GM12891 (cell line): ENCODE data around the gene ARHGAP9.
"Not testable (repeated sequence)": the region's sequence is repeated elsewhere in the genome, so short reads cannot be mapped to it uniquely, and the experiment has no call there.

Source experiments
- DNase-seq: peaks from one replicate; pipeline ENCODE4 v3.0.0; 2011; ENCODE audit warnings: low spot score; ENCODE audit not compliant: insufficient read length
- FAIRE-seq: peaks from 2 replicates; lab custom pipeline; 2011; peaks lifted over from hg19 to GRCh38; lab: Jason Lieb, UNC
- PAX5 ChIP-seq: IDR thresholded peaks from 2 replicates; pipeline ENCODE4 v1.6.1; 2011; ENCODE audit warnings: low read length, moderate library complexity, mild to moderate bottlenecking; ENCODE audit not compliant: insufficient read depth, severe bottlenecking
- POLR2A ChIP-seq: IDR thresholded peaks from 2 replicates; pipeline ENCODE4 v1.6.1; 2011; ENCODE audit warnings: low read depth, low read length, control low read depth
- POLR2AphosphoS5 ChIP-seq: IDR thresholded peaks from 2 replicates; pipeline ENCODE4 v1.6.1; 2011; ENCODE audit warnings: low read depth, low read length, control low read depth
- POU2F2 ChIP-seq: IDR thresholded peaks from 2 replicates; pipeline ENCODE4 v1.6.1; 2011; ENCODE audit warnings: low read depth, mild to moderate bottlenecking, control low read depth, low read length, moderate library complexity
- SPI1 ChIP-seq: IDR thresholded peaks from 2 replicates; pipeline ENCODE4 v1.6.1; 2011; ENCODE audit warnings: low read depth, low read length, control low read depth
- TAF1 ChIP-seq: IDR thresholded peaks from 2 replicates; pipeline ENCODE4 v1.6.1; 2011; ENCODE audit warnings: low read depth, low read length, control low read depth

Gene ARHGAP9

GRCh38 chr12:57517718-57518117, 38.1 kb upstream of the ARHGAP9 start:
- FAIRE-seq, DNase-seq: not testable (repeated sequence)
- 0 out of 2 replicates have a peak, but pooled peaks have one; percentile 7 for TF ChIP-seq POLR2AphosphoS5

- FAIRE-seq (no peak), DNase-seq (no peak)
- TF ChIP-seq POU2F2 (no peak), POLR2A (0 out of 2 replicates have a peak, but pooled peaks have one; percentile 13), POLR2AphosphoS5 (peak; percentile 20; the same call in 1 of the 2 replicates)
Measured at GRCh38 chr12:57517187-57517586, 37.5 kb upstream of the ARHGAP9 start.

- FAIRE-seq (no peak), DNase-seq (no peak)
- no peak for TF ChIP-seq PAX5
- no peak for TF ChIP-seq POU2F2
- no peak for TF ChIP-seq SPI1
- no peak; the same call in 1 of the 2 replicates for TF ChIP-seq POLR2AphosphoS5
- no peak for TF ChIP-seq TAF1
- no peak; the same call in 1 of the 2 replicates for TF ChIP-seq POLR2A
Measured at GRCh38 chr12:57516617-57517153, 37.0 kb upstream of the ARHGAP9 start.

DNA sequence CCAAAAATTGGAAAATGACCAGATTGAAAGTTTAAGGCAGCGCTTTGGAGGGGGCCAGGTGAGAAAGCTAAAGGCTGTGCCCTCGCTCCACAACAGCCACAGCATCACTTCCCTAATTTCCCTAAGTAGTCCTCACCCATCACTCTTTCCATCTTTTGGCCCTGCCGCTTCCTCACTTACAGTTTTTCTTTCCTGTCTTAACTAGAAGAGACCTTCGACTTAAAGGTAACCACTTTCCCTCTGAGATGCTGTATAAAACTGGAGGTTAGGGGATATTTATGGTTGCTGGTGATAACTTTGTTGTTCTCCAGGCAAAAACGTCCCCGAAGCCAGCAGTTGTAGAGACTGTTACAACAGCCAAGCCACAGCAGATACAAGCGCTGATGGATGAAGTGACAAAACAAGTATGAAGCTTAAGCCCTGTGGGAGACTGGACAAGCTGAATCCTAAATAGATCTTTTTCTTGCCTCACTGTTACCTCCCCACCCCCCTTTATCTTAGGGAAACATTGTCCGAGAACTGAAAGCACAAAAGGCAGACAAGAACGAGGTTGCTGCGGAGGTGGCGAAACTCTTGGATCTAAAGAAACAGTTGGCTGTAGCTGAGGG, 36.4 kb upstream of the ARHGAP9 start:
- FAIRE-seq (no peak), DNase-seq (no peak)
- TF ChIP-seq POU2F2 (no peak), POLR2AphosphoS5 (no peak), POLR2A (peak; percentile 21; the same call in 1 of the 2 replicates), SPI1 (peak; percentile 35)

- no peak for FAIRE-seq
Measured at GRCh38 chr12:57515408-57515933, 35.8 kb upstream of the ARHGAP9 start.

GRCh38 chr12:57514720-57515407, 35.2 kb upstream of the ARHGAP9 start:
- TF ChIP-seq POU2F2 (no peak), POLR2AphosphoS5 (peak; percentile 52; the same call in 1 of the 2 replicates), PAX5 (no peak)
- no peak for DNase-seq
- no peak for FAIRE-seq

More at GRCh38 chr12:57515408-57515933, 35.8 kb upstream of the ARHGAP9 start:
- no peak for DNase-seq
- TF ChIP-seq POU2F2 (no peak), POLR2AphosphoS5 (no peak)

GRCh38 chr12:57514246-57514645, 34.6 kb upstream of the ARHGAP9 start:
- FAIRE-seq, DNase-seq: not testable (repeated sequence)

DNA sequence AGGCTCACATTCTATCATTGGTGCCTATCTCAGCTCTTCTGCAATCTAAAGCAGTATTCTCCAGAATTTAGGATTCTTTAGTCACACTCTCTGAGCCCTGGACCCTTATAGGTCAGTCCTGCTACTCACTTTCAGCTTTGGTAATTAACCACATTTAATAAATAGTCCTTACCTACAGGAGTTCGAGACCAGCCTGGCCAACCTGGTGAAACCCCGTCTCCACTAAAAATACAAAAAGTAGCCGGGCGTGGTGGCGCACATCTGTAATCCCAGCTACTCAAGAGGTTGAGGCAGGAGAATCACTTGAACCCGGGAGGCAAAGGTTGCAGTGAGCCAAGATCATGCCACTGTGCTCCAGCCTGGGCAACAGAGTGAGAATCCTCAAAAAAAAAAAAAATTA, 34.0 kb upstream of the ARHGAP9 start:
- not testable (repeated sequence) for FAIRE-seq, DNase-seq

- TF ChIP-seq PAX5 (no peak), POU2F2 (no peak), TAF1 (no peak), SPI1 (no peak), POLR2A (no peak), POLR2AphosphoS5 (no peak)
- DNase-seq (no peak), FAIRE-seq (no peak)
Measured at GRCh38 chr12:57513266-57513665, 33.6 kb upstream of the ARHGAP9 start.

DNA sequence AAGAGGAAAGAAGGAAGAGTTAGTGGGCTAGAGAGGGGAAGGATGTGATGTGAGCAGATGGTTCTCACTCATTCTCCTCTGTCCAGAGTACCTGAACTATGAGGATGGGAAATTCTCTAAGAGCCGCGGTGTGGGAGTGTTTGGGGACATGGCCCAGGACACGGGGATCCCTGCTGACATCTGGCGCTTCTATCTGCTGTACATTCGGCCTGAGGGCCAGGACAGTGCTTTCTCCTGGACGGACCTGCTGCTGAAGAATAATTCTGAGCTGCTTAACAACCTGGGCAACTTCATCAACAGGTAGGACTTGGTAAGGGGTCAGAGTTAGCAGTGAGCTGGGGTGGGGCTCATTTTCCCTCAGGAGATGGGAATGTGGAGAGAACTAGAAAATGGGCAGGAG, 33.0 kb upstream of the ARHGAP9 start:
- DNase-seq (no peak), FAIRE-seq (no peak)
- TF ChIP-seq PAX5 (no peak), POLR2AphosphoS5 (peak; percentile 22; the same call in 1 of the 2 replicates)

GRCh38 chr12:57511588-57512325, 32.1 kb upstream of the ARHGAP9 start:
- DNase-seq: no peak
- TF ChIP-seq POLR2A (no peak), PAX5 (no peak), POLR2AphosphoS5 (no peak), SPI1 (no peak), POU2F2 (no peak), TAF1 (no peak)
- no peak for FAIRE-seq
